WERI-Rb-1 (cell line): ENCODE data around the gene HSD11B1.

Source experiments
- DNase-seq: peaks from one replicate; pipeline ENCODE4 v3.0.0-alpha.2; 2020
- H3K27ac ChIP-seq: fragments of 250-450 bp; sonication (Bioruptor Pico); 2 replicates; pipeline ENCODE4 v1.5.1; 2020; ENCODE audit warnings: mild to moderate bottlenecking, moderate library complexity
- H3K27me3 ChIP-seq: fragments of 250-450 bp; sonication (Bioruptor Pico); 2 replicates; pipeline ENCODE4 v1.5.1; 2021; ENCODE audit warnings: mild to moderate bottlenecking, low read depth, moderate library complexity; ENCODE audit not compliant: insufficient read depth, severe bottlenecking
- H3K36me3 ChIP-seq: fragments of 250-450 bp; sonication (Bioruptor Pico); 2 replicates; pipeline ENCODE4 v1.5.1; 2020; ENCODE audit warnings: mild to moderate bottlenecking, moderate library complexity
- H3K4me3 ChIP-seq: 2 replicates; pipeline ENCODE4 v1.5.1; 2011; ENCODE audit warnings: low read depth, mild to moderate bottlenecking, control low read depth, low read length
- H3K9me3 ChIP-seq: fragments of 250-450 bp; sonication (Bioruptor Pico); 2 replicates; pipeline ENCODE4 v1.5.1; 2021; ENCODE audit warnings: mild to moderate bottlenecking, moderate library complexity; ENCODE audit not compliant: severe bottlenecking
- CTCF ChIP-seq: IDR thresholded peaks from 2 replicates; pipeline ENCODE4 v1.5.1; 2011; ENCODE audit warnings: low read depth, mild to moderate bottlenecking, control low read depth, inconsistent platforms, low read length

HSD11B1 gene

GRCh38 chr1:209759829-209760359 is 55.2 kb downstream of the HSD11B1 start:
- H3K4me3 ChIP-seq, result no peak overlapping the region
- H3K27ac ChIP-seq, result no peak overlapping the region
- H3K9me3 ChIP-seq, result no peaks in the 10 kb centered on the region
- H3K27me3 ChIP-seq, result peaks cover 2% of the 10 kb centered on the region
- TF ChIP-seq CTCF, result no peak
- DNase-seq, result no peak
- H3K36me3 ChIP-seq, result no peaks in the 10 kb centered on the region

- no peaks in the 10 kb centered on the region for H3K36me3 ChIP-seq
- TF ChIP-seq CTCF, result no peak
- no peak overlapping the region for H3K27ac ChIP-seq
- peaks cover 2% of the 10 kb centered on the region for H3K27me3 ChIP-seq
- no peaks in the 10 kb centered on the region for H3K9me3 ChIP-seq
- no peak for DNase-seq
- no peak overlapping the region for H3K4me3 ChIP-seq
These were observed 56.5 kb downstream of the HSD11B1 start for GRCh38 chr1:209761011-209761635.

- no peak for TF ChIP-seq CTCF
These were observed 61.4 kb downstream of the HSD11B1 start for GRCh38 chr1:209766051-209766450.

GRCh38 chr1:209767096-209767495 is 62.5 kb downstream of the HSD11B1 start:
- H3K9me3 ChIP-seq, result no peaks in the 10 kb centered on the region
- H3K4me3 ChIP-seq, result no peak overlapping the region
- DNase-seq, result no peak
- no peaks in the 10 kb centered on the region for H3K36me3 ChIP-seq
- H3K27ac ChIP-seq, result no peak overlapping the region
- no peak for TF ChIP-seq CTCF
- H3K27me3 ChIP-seq, result no peaks in the 10 kb centered on the region

More at GRCh38 chr1:209766051-209766450, 61.4 kb downstream of the HSD11B1 start:
- DNase-seq, result no peak
- H3K9me3 ChIP-seq, result no peaks in the 10 kb centered on the region
- no peak overlapping the region for H3K27ac ChIP-seq
- no peaks in the 10 kb centered on the region for H3K36me3 ChIP-seq
- H3K4me3 ChIP-seq, result no peak overlapping the region
- H3K27me3 ChIP-seq, result no peaks in the 10 kb centered on the region

GRCh38 chr1:209767706-209768105 is 63.1 kb downstream of the HSD11B1 start:
- Histone ChIP-seq H3K27ac (no peak overlapping the region), H3K36me3 (no peaks in the 10 kb centered on the region), H3K4me3 (no peak overlapping the region), H3K27me3 (no peaks in the 10 kb centered on the region), H3K9me3 (no peaks in the 10 kb centered on the region)
- no peak for TF ChIP-seq CTCF
- no peak for DNase-seq

GRCh38 chr1:209768354-209768774 is 63.7 kb downstream of the HSD11B1 start:
- no peak overlapping the region for H3K4me3 ChIP-seq
- no peaks in the 10 kb centered on the region for H3K36me3 ChIP-seq
- TF ChIP-seq CTCF, result no peak
- H3K9me3 ChIP-seq, result no peaks in the 10 kb centered on the region
- H3K27me3 ChIP-seq, result no peaks in the 10 kb centered on the region
- DNase-seq, result no peak
- H3K27ac ChIP-seq, result no peak overlapping the region
